HG03460 (cell line): ENCODE data around the gene RECQL5.

Source experiments
- ATAC-seq: cut with Tn5 transposase; IDR thresholded peaks from one replicate; pipeline ENCODE4 v1.9.1; 2021; ENCODE audit not compliant: unreplicated experiment

RECQL5 gene

DNA sequence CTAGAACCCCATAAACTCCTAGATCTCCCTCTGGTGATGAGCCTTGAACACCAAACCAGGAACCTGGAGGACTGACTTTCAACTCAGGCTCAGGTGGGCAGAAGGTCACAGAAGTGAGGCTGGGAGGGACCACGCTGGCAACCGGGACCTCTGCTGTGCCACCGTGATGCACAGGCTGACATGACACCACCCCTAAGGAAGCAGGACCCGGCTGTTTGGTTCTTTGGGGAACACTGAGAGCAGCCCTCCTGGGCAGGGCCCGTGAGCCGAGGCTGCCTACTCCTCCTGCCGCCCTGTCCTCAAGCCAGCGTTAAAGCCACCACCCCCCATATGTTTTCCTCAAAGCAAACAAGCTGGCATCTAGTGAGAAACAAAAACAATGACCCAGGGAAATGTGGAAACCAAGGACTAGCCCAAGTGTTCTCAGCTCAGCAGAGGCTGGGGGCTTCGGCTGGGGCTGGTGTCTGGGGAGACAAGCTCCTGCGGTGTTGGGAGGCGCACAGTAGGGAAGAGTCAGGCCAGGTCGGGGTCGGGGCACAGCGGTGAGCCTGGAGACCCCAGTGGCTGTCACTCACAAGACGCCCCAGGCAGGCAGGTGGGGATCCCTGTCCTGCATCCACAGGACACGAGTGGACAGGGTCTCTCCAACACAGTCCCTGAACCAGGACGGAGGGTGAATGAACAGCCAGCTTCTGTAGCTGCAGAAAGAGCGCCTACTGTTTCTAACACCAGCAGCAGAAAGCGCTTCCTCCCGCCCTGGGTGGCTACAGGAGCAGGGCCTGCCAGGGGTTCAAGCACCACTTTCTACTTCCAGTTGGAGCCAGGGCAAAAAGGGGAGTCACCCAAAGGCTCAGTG, 32.0 kb downstream of the RECQL5 start:
- no peak for ATAC-seq

DNA sequence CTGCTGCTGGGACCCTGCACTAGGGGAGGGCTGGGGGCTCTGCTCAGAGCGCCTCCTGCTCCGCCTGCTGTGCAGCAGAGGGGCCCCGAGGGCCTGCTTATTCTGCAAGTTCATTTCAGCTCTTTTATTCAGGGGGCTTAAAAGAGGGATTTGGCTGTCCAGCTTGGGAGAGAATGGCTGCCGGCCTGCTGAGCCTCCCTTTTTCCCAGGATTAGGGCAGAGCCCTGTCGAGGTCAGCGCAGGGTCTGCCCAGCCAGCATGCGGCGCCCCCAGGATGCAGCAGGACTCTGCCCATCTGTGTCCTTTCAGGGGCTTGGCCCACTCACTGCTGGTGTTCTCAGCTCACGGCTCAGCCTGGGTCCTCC, 32.6 kb downstream of the RECQL5 start:
- no peak for ATAC-seq

GRCh38 chr17:75633486-75634375, 33.2 kb downstream of the RECQL5 start:
- no peak for ATAC-seq

DNA sequence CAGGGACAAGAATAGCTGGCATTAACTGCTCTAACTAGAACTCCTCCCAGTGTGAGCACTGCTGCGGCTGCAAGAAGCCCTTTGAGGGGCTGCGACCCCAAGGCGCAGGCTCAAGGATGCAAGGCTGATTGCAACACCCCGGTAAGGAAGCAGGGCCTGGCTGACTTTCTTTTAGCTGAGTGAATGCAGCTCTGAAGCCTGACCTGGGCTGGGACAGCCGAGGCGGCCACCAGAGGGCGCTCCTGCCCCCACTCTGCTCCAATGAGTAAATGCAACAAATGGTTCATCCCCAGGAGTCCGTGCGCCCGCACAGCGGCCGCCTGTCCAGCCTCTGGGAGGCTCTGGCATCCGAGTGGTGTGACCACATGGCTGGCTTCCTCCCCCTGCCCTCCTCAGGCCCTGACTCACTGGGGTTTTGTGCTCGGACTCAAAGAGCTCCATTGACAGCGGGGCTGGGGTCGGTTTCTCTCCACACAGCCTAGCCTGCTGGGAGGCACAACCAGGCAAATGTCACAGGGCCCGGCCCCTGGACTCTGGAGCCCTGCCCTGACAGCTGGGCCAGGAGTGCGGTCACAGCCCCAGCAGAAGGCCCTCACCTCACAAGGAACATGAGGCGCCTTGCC, 34.0 kb downstream of the RECQL5 start, which contains the start of gene SMIM5:
SMIM5 (plus strand) TSS at position 572 of the 623 bp plus-strand sequence. CDS start 6,768 bp downstream, outside the sequence.
- no peak for ATAC-seq

DNA sequence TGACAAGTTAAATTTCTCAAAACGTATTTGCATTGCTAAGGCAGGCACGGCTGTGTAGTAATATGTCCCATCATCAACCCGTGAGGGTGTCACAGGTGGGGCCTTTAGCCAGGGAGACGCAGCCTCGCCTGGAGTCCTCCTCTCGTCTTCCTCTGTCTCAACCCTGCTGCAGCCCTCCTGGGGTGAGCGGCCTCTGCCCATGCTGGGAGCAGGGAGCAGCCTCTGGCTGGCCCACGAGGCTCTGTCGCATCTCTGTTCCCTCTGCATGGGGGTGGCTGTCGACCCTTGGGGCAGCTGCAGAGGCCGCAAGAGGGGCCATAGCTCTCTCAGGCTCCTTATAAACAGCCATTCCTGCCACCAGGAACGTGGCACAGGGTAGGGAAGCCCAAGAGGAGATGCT, 34.5 kb downstream of the RECQL5 start:
- no peak for ATAC-seq

- ATAC-seq: no peak
Observed at GRCh38 chr17:75631353-75631752, 35.6 kb downstream of the RECQL5 start.

DNA sequence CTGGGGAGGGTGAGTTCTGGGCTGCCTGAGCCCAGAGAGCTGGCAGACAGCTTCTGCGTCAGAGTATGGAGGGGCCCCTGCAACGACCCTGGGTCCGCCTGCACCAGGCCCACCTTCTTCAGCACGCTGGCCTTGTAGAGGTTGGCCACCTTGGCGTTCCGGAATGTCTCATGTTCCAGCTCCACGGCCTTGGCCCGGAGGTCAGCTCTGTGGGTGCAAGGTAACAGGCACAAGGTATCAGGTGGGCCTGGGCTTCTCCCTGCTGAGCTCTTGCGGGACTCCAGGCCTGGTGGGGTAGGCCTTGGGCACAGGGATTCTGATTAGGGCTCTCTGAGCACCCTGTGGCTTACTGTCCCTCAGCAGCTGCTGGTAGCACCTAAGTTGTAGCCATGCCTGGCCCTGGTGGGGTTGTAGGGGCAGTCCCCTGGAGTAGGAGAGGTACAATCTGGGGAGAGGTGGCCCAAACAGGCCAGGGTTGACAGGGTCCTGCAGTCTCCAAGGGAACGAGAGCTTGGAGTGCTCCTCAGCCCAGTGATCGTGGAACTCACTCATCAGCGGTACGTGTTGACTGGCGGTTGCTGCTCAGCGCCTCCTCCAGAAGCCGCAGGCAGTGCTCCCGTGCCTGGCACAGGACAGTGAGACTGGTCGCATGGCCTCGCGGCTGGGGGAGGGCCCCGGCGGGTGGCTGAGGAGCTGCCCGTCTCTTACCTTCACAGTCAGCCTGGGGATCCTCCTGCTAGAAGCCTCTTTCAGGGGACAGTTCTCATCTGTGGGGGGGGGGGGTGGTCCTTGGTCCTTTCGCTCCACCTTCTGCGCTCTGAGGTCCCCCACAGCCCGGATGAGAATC, 36.7 kb downstream of the RECQL5 start:
- ATAC-seq: no peak

GRCh38 chr17:75629157-75629556, 37.8 kb downstream of the RECQL5 start:
- no peak for ATAC-seq

GRCh38 chr17:75628425-75628824, 38.5 kb downstream of the RECQL5 start:
- no peak for ATAC-seq

DNA sequence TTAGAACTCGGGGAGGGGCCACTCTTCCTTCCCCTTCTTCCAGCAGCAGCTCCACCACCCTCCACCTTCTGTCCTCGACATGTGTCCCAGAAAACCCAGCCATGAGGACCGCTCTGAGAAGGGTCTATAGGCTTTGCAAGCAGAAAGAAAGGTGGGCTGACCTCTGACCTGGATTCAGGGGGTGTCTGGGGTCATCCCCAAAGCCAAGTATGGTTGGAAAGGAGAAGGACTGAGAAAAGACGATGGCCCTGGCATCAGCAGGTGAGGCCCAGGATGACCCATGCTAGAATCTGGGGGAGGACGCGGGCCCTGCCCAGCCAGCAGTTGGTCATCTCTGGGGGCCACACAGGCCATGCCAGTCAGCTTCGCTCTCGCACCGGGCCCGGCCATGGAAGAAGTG, 39.9 kb downstream of the RECQL5 start:
- ATAC-seq: no peak

GRCh38 chr17:75626496-75627038, 40.4 kb downstream of the RECQL5 start:
- ATAC-seq: no peak

DNA sequence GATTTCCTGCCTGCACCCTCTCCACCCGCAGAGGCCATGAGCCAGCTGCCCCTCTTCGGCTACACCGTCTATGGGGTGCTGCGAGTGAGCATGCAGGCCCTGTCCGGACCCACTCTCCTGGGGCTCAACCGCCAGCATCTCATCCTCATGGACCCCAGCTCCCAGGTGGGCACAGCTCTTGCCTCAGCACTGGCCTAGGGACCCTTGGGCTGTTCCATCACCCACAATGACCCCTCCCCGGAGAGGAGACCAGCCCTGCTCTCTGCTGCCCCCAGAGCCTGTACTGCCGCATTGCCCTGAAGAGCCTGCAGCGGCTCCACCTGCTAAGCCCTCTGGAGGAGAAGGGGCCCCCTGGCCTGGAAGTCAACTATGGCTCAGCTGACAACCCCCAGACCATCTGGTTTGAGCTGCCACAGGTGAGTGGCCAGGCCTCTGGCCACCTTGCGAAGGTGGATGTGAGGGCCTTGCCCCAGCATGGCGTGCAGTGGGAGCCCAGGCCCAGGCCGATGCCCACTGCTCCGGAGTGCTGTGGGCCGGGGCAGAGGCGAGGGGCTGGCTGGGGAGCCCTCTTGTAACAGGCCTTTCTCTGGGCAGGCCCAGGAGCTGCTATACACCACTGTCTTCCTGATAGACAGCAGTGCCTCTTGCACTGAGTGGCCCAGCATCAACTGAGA, 41.0 kb downstream of the RECQL5 start:
- no peak for ATAC-seq

DNA sequence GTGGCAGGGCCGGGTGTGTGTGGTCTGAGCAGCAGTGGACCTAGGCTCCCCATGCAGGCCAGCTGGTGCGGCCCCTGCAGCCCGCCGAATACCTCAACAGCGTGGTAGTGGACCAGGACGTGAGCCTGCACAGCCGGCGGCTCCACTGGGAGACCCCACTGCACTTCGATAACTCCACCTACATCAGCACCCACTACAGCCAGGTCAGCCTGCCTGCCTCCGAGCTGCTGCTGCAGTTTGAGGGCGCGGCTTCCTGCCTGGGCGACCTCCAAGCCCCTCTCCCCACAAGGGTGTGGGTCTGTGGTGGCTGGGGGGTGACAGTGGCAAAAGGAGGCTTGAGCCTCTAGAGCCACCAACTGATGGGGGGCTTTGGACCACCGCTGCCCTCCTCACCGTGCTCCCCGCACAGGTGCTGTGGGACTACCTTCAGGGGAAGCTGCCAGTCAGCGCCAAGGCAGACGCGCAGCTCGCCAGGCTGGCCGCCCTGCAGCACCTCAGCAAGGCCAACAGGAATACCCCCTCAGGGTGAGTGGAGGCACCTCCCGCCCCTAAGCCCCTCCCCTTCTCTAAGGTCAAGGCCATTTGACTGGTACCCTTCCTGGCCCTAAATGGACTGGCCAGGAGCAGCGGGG, 42.1 kb downstream of the RECQL5 start:
- ATAC-seq: no peak

GRCh38 chr17:75624021-75624420, 42.9 kb downstream of the RECQL5 start:
- ATAC-seq: no peak

GRCh38 chr17:75623386-75623785, 43.6 kb downstream of the RECQL5 start:
- no peak for ATAC-seq

DNA sequence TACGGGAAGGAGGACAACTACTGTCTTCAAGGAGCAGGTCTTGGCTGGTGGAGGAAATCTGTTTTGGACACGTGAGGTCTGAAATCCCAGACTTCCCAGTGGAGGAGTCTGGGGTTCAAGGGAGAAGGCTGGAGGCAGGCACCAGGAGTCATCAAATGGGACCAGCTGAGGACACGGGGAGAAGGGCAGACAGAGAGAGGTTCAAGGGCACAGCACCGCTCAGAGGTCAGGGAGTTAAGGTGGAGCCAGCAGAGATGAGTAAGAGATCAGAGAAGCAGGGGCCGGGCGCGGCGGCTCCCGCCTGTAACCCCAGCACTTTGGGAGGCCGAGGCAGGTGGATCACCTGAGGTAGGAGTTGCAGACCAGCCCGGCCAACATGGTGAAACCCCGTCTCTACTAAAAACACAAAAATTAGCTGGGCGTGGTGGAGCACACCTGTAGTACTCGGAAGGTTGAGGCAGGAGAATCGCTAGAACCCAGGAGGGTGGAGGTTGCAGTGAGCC, 44.1 kb downstream of the RECQL5 start:
- ATAC-seq: no peak

DNA sequence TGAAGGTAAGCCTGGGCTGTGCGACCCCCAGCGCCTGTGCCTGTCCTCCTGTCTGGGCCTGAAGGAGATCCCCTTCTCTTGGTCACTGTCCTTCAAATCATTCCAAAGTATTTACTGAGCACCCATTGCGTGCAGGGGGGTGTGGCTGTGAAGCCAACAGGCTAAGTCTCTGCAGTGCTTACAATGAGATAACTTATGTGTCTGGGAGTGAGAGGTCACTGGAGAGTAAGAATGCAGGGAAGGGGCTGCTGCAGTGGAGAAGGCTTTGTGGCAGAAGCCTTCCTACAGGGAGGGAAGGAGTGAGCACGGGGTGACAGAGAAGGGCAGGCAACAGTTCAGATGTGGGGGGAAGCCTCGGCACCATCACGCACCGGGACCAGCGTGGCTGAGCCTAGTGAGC, 44.9 kb downstream of the RECQL5 start:
- ATAC-seq: no peak

- ATAC-seq: no peak
Observed at GRCh38 chr17:75621489-75621888, 45.5 kb downstream of the RECQL5 start.
